T-helper 17 cell (primary cell): ENCODE data around the gene KCNQ5. TPM values are rescaled to one million over a fixed set of nuclear protein-coding genes. Genes with fewer than 3 reads are reported as not detected.

Source experiments
- ATAC-seq: fragments of 150-1000 bp; cut with Tn5 transposase; 2 replicates; pipeline ENCODE4 v1.10.0; 2021; ENCODE audit warnings: mild to moderate bottlenecking, moderate library complexity
- DNase-seq, 3 donors: peaks; one replicate each; pipeline versions ENCODE4 v3.0.0 to v3.0.0-alpha.2; 2020 to 2021
- H3K9me3 ChIP-seq: one replicate; pipeline ENCODE4 v1.7.0; 2013; ENCODE audit warnings: low read length, mild to moderate bottlenecking; ENCODE audit not compliant: control insufficient read depth, poor library complexity, severe bottlenecking
- H3K27ac Mint-ChIP-seq: one replicate; pipeline ENCODE4 v1.8.0; 2022; ENCODE audit warnings: mild to moderate bottlenecking, moderate library complexity, mixed read lengths
- H3K27me3 Mint-ChIP-seq: one replicate; pipeline ENCODE4 v1.8.0; 2022; ENCODE audit warnings: mixed read lengths
- H3K36me3 Mint-ChIP-seq: one replicate; pipeline ENCODE4 v1.8.0; 2022; ENCODE audit warnings: low read depth, mixed read lengths
- H3K4me1 Mint-ChIP-seq: one replicate; pipeline ENCODE4 v1.8.0; 2022; ENCODE audit warnings: mild to moderate bottlenecking, mixed read lengths
- H3K4me3 Mint-ChIP-seq: one replicate; pipeline ENCODE4 v1.8.0; 2022; ENCODE audit warnings: mild to moderate bottlenecking, moderate library complexity, mixed read lengths
- total RNA-seq, 4 donors: library from RNA in 2 of 4; stranded (reverse) in 2 of 4; gene quantifications; one replicate each; pipeline ENCODE4 v1.2.3 and lab custom pipeline; 2022 to 2026

Gene KCNQ5
- total RNA-seq, 2 donors from 2014 or later: 1.5 to 3.3 TPM

GRCh38 chr6:73073238-73073637 is 451.4 kb downstream of the KCNQ5 start:
- no peaks in the 10 kb centered on the region for H3K27me3 Mint-ChIP-seq
- H3K36me3 Mint-ChIP-seq: no peaks in the 10 kb centered on the region
- peaks cover 2% of the 10 kb centered on the region for H3K9me3 ChIP-seq
- no peaks in the 10 kb centered on the region for H3K4me1 Mint-ChIP-seq
- DNase-seq: no peak
- H3K4me3 Mint-ChIP-seq: no peak overlapping the region
- H3K27ac Mint-ChIP-seq: no peak overlapping the region
- ATAC-seq: no peak

DNA sequence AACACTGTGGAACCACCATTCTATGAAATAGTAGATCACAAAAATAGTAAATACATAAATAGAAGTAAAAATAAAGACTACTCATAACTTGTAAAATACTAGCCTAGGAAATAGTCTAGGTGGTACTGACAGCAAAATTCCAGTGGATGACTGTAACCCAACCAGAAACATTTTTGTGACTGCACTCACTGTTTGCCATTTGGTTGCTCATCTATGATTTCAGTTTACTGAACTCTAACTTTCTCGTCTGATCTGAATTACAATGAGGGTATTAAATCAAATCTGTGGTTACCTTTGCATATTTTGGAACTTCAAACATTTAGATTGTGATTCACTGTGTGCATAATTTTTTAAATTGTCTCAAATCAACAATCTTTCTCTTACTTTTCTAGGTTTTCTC is 452.3 kb downstream of the KCNQ5 start:
- no peak for ATAC-seq
- Mint-ChIP-seq H3K27ac (no peak overlapping the region), H3K27me3 (no peaks in the 10 kb centered on the region), H3K36me3 (no peaks in the 10 kb centered on the region), H3K4me3 (no peak overlapping the region), H3K4me1 (no peaks in the 10 kb centered on the region)
- peaks cover 2% of the 10 kb centered on the region for H3K9me3 ChIP-seq
- no peak for DNase-seq

- DNase-seq (no peak), ATAC-seq (no peak)
- no peaks in the 10 kb centered on the region for H3K36me3 Mint-ChIP-seq
- H3K9me3 ChIP-seq: peaks cover 2% of the 10 kb centered on the region
- H3K27ac Mint-ChIP-seq: no peak overlapping the region
- H3K4me1 Mint-ChIP-seq: no peaks in the 10 kb centered on the region
- peaks cover 4% of the 10 kb centered on the region for H3K27me3 Mint-ChIP-seq
- no peak overlapping the region for H3K4me3 Mint-ChIP-seq
Measured at GRCh38 chr6:73076211-73076954, 454.5 kb downstream of the KCNQ5 start.

- Mint-ChIP-seq H3K27me3 (peaks cover 4% of the 10 kb centered on the region), H3K4me3 (no peak overlapping the region), H3K4me1 (no peaks in the 10 kb centered on the region), H3K36me3 (no peaks in the 10 kb centered on the region), H3K27ac (no peak overlapping the region)
- DNase-seq (no peak), ATAC-seq (no peak)
- no peaks in the 10 kb centered on the region for H3K9me3 ChIP-seq
Measured at GRCh38 chr6:73078333-73078862, 456.5 kb downstream of the KCNQ5 start.

DNA sequence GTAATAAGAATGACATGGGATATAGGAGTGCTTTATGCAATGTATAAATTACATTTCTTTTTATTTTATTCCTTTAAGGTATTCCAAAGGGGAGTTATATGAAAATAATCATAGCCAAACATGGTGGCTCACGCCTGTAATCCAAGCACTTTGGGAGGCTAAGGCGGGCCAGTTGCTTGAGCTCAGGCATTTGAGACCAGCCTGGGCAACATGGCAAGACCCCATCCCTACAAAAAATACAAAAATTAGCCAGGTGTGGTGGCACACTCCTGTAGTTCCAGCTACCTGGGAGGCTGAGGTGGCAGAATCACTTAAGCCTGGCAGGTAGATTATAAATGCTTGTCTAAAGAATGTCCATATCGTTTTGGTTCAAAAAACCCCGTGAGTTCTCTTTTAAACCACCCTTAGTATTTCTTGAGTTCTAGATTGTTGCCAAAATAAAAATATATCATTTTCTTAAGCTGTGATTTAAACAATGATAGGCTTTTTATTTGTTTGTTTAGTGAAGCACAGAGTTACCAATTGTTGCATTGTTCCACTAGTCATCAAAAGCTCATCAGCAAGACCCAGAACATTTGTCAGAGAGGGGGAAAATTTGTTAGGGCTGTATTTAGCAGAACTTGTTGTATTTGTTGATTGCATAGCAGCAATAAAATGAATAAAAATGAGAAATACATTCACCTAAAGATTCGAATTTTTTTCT is 457.2 kb downstream of the KCNQ5 start:
- DNase-seq (no peak), ATAC-seq (no peak)
- no peak overlapping the region for H3K4me3 Mint-ChIP-seq
- H3K27me3 Mint-ChIP-seq: peaks cover 4% of the 10 kb centered on the region
- no peaks in the 10 kb centered on the region for H3K9me3 ChIP-seq
- H3K27ac Mint-ChIP-seq: no peak overlapping the region
- no peaks in the 10 kb centered on the region for H3K4me1 Mint-ChIP-seq
- no peaks in the 10 kb centered on the region for H3K36me3 Mint-ChIP-seq

DNA sequence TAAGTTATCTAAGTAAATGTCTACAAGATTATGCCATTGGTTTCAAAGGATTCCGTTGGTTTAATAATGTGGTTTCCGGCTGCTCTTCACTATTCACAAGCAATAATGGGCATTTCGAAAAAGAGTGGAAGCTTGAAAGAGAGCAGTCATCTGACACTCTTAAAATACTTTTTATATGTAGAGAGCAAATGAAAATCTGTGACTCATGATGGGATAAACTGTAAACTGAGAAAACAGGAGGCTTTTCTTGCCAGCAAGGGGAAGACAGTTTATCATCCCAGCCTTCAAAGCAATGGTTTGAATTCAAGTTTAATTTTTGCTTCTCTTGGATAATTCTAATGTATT is 457.7 kb downstream of the KCNQ5 start:
- Mint-ChIP-seq H3K4me3 (no peak overlapping the region), H3K36me3 (no peaks in the 10 kb centered on the region), H3K27ac (no peak overlapping the region), H3K27me3 (peaks cover 4% of the 10 kb centered on the region), H3K4me1 (no peaks in the 10 kb centered on the region)
- ATAC-seq: no peak
- H3K9me3 ChIP-seq: no peaks in the 10 kb centered on the region
- DNase-seq: no peak

DNA sequence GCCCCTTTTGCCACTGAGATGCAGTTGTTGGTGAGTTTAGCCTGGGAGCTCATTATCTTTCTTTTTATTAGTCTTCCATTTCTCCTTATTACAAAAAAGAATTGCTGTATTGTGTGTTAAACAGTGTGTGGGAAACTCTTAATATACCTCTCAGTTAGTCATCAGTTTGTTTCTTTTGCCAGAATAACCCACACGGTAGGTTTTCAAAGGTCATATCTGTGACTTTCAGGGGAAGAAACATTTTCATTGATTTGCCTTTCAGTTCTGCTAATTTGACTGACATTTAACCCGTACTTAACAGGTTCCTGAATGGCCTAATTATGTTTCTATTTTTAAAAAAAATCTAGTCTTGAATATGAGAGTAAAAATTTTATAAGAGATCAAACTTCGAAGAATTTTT is 458.1 kb downstream of the KCNQ5 start:
- H3K9me3 ChIP-seq: no peaks in the 10 kb centered on the region
- Mint-ChIP-seq H3K36me3 (no peaks in the 10 kb centered on the region), H3K4me1 (no peaks in the 10 kb centered on the region), H3K27ac (no peak overlapping the region), H3K27me3 (peaks cover 4% of the 10 kb centered on the region), H3K4me3 (no peak overlapping the region)
- DNase-seq (no peak), ATAC-seq (no peak)

- H3K27ac Mint-ChIP-seq: no peak overlapping the region
- ATAC-seq (no peak), DNase-seq (no peak)
- H3K4me1 Mint-ChIP-seq: no peaks in the 10 kb centered on the region
- H3K27me3 Mint-ChIP-seq: peaks cover 4% of the 10 kb centered on the region
- no peaks in the 10 kb centered on the region for H3K36me3 Mint-ChIP-seq
- no peak overlapping the region for H3K4me3 Mint-ChIP-seq
- H3K9me3 ChIP-seq: no peaks in the 10 kb centered on the region
Measured at GRCh38 chr6:73081955-73082354, 460.1 kb downstream of the KCNQ5 start.

- ATAC-seq: no peak
- Mint-ChIP-seq H3K27ac (no peak overlapping the region), H3K27me3 (peaks cover 4% of the 10 kb centered on the region)
Measured at GRCh38 chr6:73083886-73084285, 462.0 kb downstream of the KCNQ5 start.

DNA sequence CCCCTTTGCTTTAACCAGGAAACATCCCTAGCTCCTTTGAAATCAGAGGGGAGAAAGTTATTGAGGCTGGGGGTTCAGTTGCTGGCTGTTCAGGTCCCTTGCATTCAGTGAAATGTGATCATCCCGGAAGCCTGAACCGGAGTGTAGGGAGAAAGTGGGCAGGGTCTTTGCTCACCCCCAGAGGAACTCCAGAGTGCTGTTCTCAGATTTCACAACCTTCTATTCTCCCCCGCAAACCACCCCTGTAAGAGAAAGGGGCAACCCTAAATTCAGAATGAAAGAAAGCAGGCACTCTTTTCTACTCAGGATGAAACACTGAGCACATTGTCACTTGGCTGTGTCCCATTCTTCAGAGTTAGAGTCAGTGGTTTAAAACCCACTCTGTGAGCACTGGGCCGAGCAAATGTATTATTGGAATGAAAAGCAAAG is 463.6 kb downstream of the KCNQ5 start:
- Mint-ChIP-seq H3K27ac (no peak overlapping the region), H3K27me3 (peaks cover 4% of the 10 kb centered on the region), H3K4me1 (peaks cover 3% of the 10 kb centered on the region), H3K4me3 (no peak overlapping the region), H3K36me3 (no peaks in the 10 kb centered on the region)
- H3K9me3 ChIP-seq: no peaks in the 10 kb centered on the region
- DNase-seq (no peak), ATAC-seq (no peak)

More at GRCh38 chr6:73083886-73084285, 462.0 kb downstream of the KCNQ5 start:
- H3K36me3 Mint-ChIP-seq: no peaks in the 10 kb centered on the region
- no peak for DNase-seq
- peaks cover 3% of the 10 kb centered on the region for H3K4me1 Mint-ChIP-seq
- no peak overlapping the region for H3K4me3 Mint-ChIP-seq
- H3K9me3 ChIP-seq: no peaks in the 10 kb centered on the region

- H3K36me3 Mint-ChIP-seq: no peaks in the 10 kb centered on the region
- ATAC-seq: no peak
- no peak overlapping the region for H3K4me3 Mint-ChIP-seq
- no peaks in the 10 kb centered on the region for H3K9me3 ChIP-seq
- H3K4me1 Mint-ChIP-seq: peaks cover 3% of the 10 kb centered on the region
- no peak for DNase-seq
- no peaks in the 10 kb centered on the region for H3K27me3 Mint-ChIP-seq
- no peak overlapping the region for H3K27ac Mint-ChIP-seq
Measured at GRCh38 chr6:73086726-73087125, 464.9 kb downstream of the KCNQ5 start.

DNA sequence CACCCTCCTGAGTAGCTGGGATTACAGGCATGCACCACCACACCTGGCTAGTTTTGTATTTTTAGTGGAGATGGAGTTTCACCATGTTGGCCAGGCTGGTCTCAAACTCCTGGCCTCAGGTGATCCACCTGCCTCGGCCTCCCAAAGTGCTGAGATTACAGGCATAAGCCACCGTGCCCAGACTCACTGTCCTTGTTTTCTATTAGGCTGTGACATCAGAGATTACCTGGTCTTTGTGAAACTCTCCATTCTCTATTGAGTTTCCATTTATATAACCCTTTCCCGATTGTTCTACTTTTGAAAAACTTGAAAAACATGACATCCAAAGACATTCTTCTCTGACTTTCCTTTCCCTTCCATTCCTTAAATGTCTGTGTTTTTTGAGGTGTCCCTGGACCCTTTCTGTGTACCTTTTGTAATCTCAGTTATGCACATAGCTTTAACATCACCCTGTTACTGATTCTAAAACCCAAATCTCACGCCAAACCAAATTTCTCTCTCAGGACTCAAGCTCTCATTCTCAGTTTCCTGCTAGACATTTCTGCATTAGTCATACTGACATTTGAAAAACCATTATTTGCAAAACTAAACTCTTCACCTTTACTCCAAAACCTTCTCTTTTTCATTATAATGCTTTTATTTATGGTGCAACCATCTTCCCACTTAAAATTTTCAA is 466.4 kb downstream of the KCNQ5 start:
- no peak overlapping the region for H3K4me3 Mint-ChIP-seq
- H3K27ac Mint-ChIP-seq: no peak overlapping the region
- DNase-seq: no peak
- no peaks in the 10 kb centered on the region for H3K27me3 Mint-ChIP-seq
- H3K4me1 Mint-ChIP-seq: peaks cover 3% of the 10 kb centered on the region
- no peaks in the 10 kb centered on the region for H3K9me3 ChIP-seq
- ATAC-seq: no peak
- H3K36me3 Mint-ChIP-seq: no peaks in the 10 kb centered on the region

- Mint-ChIP-seq H3K36me3 (no peaks in the 10 kb centered on the region), H3K4me1 (no peaks in the 10 kb centered on the region), H3K4me3 (no peak overlapping the region)
Measured at GRCh38 chr6:73104921-73105320, 483.1 kb downstream of the KCNQ5 start.

More at GRCh38 chr6:73104921-73105320, 483.1 kb downstream of the KCNQ5 start:
- H3K27ac Mint-ChIP-seq: no peak overlapping the region
- ATAC-seq (no peak), DNase-seq (no peak)
- H3K27me3 Mint-ChIP-seq: no peaks in the 10 kb centered on the region
- H3K9me3 ChIP-seq: no peaks in the 10 kb centered on the region
